Glomerular visceral epithelial cell (primary cell): ENCODE results near the gene ENO1.
"Not testable (repeated sequence)": the region's sequence is repeated elsewhere in the genome, so short reads cannot be mapped to it uniquely, and the experiment has no call there.

Experiments used
- DNase-seq: peaks from one replicate; pipeline ENCODE4 v3.0.0-alpha.2; 2016; ENCODE audit errors: extremely low spot score

ENO1 gene

DNA sequence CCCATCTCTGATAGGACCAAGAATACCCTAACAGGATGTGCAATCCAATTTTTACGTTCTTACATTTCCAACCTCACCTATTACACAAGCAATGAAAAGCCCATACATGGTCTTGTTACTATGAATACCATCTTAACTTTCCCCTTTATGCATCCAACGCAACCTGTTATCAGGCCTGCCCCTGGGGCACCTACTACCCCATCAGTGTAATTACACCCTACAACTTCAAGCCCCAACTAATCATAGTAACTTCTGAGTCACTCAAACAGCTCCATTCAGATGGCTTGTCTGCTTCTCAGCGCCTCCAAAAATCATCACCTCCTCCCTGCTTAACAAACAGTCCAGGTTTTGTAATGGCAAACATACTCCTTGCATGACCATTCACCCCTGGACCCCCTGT lies 18.3 kb upstream of the ENO1 start:
- not testable (repeated sequence) for DNase-seq

DNA sequence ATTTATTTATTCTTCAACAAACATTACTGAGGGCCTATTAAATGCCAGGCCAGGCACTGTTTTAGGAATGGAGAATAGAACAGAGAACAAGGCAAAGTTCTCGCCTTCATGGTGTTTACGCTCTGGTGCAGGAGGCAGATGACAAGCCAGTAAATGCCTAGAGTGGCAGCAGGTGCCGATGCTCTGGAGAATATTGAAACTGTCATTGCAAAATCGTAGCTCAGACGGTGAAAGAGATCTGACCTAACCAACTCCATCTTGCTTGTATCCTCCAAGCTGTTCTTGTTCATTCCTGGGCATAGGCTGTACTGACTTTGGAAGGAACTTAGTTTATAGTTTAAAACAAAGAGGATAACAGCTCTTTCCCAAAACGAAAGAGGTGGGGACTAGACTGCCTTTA lies 13.5 kb upstream of the ENO1 start:
- DNase-seq: no peak

DNA sequence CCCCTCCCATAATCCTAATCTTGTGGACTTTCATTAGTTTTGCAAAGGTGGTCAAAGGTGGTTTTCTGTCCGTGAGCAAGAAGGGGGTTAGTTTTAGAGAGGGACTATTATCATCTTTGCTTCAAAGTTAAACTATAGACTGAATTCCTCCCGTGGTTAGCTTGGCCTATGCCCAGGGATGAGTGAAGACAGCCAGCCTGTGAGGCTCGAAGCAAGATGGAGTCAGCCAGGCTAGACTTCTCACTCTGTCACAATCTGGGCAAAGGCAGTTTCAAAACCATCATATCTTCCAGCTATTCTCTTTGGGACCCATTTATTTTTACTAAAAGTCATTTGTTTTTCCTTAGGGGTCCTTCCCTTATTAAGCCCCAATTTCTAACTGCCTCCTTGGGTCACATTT lies 12.9 kb upstream of the ENO1 start:
- no peak for DNase-seq

DNA sequence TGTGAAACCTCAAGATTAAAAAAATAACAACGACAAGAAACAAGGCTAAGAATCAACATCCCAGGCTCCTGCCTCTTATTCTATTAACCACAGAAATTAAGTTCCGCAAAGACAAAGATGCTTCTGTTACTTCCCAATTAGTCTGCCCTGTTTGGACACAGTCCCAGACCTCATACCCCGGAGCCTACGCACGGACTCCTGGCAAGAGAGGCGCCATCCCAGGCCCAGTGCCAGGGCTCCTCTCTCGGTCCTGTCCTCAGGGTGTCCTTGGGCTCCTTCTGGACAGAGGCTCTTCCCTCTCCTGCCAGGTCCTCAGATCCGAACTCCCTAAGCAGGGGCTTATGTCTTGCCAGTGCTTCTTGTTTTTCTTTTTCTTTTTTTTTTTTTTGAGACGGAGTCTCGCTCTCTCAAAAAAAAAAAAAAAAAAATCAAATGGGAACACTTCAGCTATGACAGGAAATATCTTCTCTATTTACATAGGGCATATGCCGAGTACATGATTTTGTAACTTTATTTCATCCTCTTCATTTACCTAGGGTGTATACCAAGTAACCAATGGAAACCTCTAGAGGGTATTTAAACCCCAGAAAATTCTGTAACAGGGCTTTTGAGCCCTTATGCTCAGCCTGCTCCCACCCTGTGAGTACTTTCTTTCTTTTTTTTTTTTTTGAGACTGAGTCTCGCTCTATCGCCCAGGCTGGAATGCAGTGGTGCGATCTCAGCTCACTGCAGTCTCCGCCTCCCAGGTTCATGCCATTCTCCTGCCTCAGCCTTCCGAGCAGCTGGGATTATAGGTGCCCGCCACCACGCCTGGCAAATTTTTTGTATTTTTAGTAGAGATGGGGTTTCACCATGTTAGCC lies 11.7 kb upstream of the ENO1 start:
- peak; percentile 68 for DNase-seq

DNA sequence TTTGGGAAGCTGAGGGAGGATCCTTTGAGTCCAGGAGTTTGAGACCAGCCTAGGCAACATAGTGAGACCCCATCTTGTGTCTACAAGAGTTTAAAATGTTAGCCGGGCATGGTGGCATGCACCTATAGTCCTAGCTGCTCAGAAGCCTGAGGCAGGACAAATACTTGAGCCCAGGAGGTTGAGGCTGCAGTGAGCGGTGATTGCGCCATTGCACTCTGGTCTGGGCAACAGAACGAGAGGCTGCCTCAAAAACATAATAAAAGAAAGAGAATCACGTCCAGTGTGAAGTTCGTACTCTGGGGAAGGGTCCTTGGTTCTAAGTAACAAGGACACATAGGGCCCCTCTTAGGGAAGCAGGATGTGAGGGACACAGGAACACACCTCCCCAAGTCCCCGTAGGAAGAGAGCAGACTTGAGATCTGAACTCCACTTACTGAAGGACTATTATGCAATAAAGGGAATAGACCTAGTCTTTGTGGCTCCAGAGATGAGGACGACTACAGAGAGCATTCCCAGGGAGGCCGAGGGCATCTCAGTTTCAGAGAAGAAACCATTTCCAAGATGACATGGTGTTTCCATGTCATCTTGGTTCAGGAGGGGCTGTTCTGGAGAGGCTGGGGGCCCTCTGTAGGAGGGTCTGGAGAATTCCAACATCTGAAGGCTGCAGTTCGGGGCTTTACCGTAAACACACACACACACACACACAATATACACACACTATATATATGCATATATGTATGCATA lies 10.8 kb upstream of the ENO1 start:
- no peak for DNase-seq

DNA sequence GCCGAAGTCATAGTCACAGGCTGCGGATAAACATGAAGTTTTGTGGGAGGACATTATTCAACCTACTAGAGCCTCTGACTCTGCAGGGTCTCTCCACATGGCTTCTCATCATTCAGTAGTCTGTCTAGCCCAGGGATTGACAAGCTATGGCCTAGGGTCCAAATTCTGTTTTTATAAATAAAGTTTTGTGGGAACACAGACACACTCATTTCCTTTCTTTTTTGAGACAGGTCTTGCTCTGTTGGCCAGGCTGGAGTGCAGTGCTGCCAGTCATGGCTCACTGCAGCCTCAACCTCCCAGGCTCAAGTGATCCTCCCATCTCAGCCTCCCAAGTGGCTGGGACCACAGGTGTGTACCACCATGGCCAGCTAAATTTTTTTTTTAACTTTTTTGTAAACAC lies 8.1 kb upstream of the ENO1 start:
- no peak for DNase-seq

DNA sequence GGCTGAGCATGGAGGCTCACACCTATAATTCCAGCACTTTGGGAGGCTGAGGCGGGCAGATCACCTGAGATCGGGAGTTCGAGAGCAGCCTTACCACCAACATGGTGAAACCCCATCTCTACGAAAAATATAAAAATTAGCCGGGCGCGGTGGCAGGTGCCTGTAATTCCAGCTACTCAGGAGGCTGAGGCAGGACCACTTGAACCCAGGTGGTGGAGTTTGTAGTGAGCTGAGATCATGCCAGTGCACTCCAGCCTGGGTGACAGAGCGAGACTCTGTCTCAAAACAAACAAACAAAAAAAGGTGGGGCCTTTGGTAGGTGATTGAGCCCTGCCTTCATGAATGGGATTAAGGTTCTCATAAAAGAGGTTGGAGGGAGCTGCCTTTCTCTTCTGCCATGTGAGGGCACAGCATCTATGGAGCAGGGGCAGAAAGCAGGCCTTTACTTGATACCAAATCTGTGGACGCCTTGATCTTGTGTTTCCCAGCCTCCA lies 7.6 kb upstream of the ENO1 start:
- DNase-seq: not testable (repeated sequence)

DNA sequence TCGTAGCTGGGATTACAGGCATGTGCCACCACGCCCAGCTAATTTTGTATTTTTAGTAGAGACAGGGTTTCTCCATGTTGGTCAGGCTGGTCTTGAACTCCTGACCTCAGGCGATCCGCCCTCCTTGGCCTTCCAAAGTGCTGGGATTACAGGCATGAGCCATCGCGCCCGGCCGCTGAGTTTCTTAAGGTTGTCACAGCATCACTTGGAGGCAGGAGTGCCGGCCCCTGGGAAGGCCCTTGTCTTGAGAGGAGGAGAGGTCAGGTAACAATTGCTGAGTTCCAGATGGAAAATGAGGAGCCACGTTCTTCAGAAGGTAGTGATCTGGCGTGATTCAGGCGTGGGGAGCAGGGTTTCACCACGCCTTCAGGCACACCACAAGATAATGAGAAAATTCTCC lies 5.6 kb upstream of the ENO1 start:
- not testable (repeated sequence) for DNase-seq

DNA sequence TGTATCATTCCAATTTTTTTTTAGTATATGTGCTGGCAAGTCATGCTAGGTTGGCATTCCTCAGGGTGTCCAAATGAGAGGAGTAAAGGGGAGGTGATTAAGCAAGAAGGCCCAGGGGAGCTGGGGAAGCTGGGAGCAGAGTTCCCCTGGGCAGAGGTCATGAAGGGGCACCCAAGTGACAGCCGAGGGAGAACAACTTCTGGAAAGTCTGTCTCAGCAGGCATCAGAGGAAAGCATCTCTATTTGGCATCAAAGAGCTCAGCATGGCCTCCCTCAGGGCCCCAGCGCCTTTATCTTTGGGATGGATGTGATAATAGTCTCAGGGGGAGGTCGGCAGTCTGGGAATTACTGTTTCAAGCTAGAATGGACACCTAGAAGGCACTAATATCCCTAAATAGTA lies 5.0 kb upstream of the ENO1 start:
- no peak for DNase-seq

DNA sequence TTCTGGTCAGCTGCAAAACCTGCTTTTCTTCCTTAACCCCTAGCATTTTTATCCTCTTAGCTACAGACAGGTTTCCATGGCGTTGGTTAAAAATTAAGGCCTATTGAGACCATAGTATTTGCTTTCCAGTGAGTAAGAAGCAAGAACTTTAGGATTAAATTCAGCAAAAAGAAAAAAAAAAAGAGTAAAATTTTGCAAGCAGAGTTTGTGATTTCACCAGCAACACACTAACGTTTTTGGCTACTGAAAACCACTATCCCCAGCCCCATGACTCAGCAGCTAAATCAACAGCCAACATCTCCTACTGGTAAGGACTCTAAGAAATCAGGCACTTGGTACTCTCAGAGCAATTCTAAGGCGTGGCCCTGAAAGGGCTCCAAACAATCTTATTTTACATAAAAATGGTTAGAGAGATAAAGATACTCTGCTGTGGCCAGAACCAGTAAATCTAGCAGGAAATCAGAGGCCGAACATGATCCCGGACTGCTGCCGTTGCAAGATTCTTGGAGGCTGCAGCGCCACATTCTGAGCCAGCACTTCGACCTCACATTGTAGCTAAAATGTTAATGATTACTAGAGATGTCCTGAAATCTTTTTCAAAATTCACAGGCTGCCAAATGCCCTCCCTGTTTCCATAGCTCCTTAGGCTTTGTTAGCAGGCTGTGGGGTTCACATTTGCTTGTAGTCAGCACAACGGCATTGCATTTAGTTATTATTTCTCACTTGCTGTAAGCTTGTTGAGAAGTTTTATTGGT lies 1.6 kb upstream of the ENO1 start:
- peak; percentile 85 for DNase-seq

DNA sequence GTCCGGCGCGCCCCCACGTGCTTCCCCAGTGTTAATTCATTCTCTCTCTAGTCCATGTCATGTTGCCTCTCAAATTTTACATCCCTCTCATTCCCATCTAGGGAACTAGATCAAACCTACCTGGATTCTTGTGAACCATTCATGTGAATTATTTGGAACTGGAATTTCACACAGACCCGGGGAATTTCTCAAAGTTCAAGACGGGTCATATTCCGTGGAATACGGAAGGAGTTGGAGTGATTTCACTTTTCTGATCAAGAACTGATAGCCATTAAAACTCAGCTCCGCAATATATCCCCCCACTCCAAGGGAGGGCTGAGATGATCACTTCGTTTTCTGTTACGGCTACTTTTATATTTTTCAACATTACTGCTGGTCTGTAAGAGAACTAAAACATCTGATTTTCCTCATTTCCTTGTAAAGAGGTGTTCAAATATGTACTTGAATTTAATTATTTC lies 1.0 kb upstream of the ENO1 start:
- DNase-seq: no peak

DNA sequence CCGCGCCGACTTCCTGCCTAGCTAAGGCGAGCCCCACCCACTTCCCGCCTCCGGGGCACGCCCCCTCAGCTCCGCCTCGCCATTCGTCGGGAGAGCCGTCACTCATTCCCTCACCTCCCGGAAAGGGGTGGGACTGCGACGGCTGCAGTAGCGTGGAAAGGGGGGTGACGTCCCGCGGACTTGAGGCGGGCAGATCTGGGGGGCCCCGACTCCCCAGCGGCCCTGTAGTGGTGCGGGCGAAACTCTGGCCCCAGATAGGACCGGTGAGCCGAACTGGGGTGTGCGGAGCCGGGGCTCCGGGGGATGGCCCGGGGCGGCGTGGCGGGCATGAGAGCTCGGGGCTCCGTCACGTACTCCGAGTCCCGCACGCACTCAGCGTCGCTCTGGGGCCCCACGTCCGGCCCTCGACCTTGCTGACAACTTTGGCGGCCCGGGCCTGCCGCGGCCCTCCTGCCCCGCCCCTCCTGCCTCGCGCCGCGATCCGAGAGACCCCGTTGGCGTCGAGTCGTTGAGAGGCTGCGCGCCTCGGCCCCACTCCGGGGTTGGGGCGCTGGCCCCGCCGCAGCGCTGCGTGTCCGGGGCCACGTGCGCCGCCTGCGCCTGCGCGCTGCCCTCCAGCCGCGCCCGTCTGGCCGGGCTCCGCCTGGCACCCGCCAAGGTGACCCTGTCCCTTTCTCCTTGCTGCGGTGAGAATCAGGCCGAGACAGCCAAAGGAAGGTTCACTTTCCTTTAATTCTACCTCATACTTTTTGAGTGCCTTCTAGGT lies 395 bp upstream of the ENO1 start:
- peak; percentile 98 for DNase-seq

DNA sequence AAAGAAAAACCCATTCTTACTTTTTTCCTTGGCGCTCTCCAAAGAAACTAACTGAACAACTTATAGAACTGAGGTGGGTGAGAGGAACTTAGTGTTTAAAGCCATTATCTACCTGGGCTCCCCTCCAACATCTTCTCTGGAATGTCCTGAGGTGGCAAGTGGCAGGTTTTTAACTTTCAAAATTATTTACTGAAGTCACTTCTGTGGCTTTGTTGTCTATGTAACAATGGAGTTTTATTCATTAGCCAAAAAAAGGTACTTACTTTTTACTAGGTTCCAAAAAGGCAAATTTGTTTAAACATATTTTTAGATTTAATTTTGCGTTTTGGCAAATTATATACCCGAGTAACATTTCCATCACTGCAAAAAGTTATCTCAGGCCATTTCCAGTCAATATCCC lies 2.4 kb downstream of the ENO1 start:
- DNase-seq: no peak

DNA sequence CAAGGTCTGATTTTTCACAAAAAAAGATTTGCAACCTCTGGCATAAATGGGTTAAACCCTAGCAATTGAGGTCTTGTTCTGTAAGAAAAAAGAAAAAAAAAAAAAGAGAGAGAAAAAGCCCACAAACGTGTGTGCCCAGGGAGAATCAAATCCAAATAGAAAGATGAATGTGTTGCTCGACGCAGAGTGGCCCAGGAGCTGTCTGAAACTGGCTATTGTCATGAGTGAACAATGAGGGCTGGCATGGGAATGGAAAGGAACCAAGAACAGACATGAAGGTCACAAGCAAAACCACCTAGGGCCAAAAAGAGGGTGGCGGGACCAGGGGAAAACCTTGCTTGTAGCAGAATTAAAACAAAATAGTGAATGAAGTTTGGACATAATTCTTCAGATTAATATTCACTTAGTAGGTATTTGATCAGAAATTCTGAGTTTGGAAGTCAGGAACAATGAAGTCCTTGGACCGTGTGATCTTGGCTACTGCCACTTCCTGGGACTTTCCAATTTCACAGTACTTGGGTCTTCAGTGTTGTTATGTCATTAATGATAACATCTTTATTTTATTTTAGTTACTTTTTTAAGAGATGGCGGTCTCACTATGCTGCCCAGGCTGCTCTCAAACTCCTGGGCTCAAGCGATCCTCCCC lies 3.1 kb downstream of the ENO1 start:
- DNase-seq: no peak

DNA sequence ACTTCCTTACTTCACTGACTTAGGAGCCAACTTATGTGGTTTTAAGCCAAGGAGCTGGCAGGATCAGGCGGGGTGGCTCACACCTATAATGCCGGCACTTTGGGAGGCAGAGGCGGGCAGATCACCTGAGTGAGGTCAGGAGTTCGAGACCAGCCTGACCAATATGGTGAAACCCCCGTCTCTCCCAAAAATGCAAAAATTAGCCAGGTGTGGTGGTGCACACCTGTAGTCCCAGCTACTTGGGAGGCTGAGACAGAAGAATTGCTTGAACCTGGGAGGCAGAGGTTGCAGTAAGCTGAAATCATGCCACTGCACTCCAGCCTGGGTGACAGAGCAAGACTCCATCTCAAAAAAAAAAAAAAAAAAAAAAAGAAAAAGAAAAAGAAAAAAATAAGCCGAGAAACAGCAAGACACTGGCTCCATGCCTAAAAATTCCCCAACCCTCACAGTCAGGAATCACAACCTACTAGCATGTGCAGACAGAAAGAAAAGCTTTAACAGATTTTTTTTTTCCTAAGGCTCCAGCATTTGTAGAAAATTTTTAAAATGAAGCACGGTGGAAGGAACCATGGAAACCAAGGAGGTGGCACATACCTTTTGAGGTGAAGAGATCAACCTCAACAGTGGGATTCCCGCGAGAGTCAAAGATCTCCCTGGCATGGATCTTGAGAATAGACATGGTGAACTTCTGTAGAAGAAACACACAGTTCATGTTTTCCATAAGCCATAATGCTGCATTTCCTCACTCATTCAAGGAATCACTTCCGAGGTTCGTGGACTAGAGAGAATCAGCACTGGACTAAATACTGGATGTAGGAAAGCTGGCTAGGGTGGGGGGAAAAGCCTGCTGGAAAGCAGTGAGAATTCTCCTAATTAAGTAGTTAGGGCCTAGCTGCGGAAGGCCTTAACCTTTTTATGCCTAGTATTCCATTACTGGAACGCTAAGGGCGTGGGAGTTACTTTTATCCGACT lies 4.0 kb downstream of the ENO1 start:
- DNase-seq: no peak

DNA sequence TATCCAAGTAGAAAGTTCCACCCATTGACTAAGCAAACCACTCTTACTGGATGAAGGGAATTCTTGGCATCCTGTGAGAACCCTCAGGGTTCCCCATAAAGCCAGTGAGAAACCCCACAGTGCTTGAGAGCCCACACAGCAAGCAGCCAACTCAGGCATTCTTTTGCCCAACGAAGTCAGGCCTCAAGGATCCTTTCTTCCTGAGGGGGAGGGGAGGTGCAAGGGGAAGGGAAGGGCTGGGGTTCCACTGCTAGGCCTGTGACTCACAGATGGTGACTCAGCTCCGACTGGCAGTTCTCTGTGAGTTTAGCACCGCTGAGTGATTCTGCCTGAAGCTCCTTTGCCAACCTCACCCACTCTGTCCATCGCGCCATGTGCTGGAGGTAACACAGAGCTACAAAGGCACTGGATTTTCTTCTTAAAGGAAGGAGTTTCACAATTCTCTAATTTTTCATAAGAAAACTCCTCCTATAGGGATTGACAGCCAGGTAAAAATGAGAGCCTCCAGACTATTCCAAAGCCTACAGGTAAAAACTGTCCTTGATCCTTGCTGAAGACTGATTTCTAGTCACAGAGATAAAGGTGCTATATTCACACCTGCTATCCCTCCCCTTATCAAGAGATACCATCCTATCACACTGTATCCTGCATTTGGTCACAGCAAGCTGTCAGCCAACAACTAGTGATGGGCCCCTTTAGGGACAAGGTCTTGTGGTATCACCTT lies 4.8 kb downstream of the ENO1 start:
- peak; percentile 98 for DNase-seq

DNA sequence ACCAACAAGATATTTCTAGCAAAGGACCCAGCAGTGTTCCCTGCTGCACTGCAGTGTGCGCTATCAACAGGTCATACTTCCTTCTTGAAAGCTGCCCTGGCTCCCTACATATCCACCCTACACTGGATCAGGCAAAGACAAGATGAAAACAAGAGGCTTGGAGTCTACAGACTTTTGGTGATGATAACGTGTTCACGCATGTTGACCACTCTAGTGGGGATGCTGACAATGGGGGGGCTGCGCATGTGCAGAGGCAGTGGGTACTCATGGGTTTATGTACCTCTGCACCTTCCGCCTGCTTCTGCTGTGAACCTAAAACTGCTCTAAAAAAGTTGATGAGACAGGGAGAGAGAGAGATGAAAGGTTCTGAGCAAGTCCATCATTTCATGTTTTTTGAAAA lies 5.5 kb downstream of the ENO1 start:
- DNase-seq: no peak

DNA sequence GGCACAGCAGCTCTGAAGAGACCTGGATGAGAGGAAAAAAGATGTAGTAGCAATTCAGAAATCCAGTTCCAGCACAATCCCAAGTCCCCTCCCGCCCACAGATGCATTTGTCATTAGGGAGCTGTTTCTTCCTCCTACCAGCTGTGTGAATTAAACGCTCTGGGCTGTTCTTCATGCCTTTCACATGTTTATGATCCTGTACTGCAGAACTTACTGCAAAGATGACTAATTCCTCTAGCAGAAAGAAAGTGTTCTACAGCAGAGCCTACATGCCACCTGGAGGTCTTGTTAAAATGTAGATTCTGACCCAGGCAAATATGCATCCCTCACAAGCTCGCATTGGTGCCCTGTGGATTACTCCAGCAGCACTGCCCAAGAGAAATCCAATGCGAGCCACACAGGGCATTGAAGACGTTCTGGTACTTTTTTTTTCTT lies 6.5 kb downstream of the ENO1 start:
- no peak for DNase-seq

DNA sequence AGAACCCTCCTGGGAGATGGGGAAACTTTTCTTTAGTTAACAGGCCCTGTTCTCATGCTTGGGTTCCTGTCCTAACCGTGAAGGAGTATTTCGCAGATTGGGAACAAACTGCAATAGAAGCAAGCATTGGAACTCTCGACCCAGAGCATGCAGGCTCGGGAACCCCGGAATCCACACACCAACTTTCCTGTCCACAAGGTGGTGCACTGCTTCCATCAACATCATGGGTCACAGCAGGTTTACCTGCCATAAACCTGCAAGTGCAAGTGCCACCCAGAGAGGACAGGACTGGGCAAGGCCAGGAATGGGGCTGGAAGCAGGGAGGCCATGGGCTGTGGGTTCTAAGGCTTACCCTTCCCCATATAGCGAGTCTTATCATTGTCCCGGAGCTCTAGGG lies 6.9 kb downstream of the ENO1 start:
- DNase-seq: no peak
